ENCODE data around the gene OR1A2.
"Not testable (repeated sequence)": the region's sequence is repeated elsewhere in the genome, so short reads cannot be mapped to it uniquely, and the experiment has no call there.

Gene OR1A2

GRCh38 chr17:3197219-3197618 lies at the start of gene OR1A2:
Gene OR1A2 (plus strand): TSS chr17:3197519. CDS start chr17:3197519, 0 bp downstream.
- DNase-seq (ENCODE audit: low read depth) = no peak

GRCh38 chr17:3157218-3157617 lies 40.1 kb upstream of the OR1A2 start:
- DNase-seq (ENCODE audit: low read depth) = no peak

- DNase-seq (ENCODE audit: low read depth) = no peak
Observed at GRCh38 chr17:3167574-3167973, 29.7 kb upstream of the OR1A2 start.

- DNase-seq (ENCODE audit: low read depth) = no peak
Observed at GRCh38 chr17:3189961-3190360, 7.4 kb upstream of the OR1A2 start.

GRCh38 chr17:3207367-3207766 lies 10.0 kb downstream of the OR1A2 start, which contains the start of gene OR1A1:
Gene OR1A1 (plus strand): TSS chr17:3207667. CDS start chr17:3215621, 7,954 bp downstream.
- no peak for DNase-seq (ENCODE audit: low read depth)

GRCh38 chr17:3208484-3208883 lies 11.2 kb downstream of the OR1A2 start:
- no peak for DNase-seq (ENCODE audit: low read depth)

GRCh38 chr17:3213001-3213400 lies 15.7 kb downstream of the OR1A2 start:
- DNase-seq (ENCODE audit: low read depth) = no peak

GRCh38 chr17:3213587-3213986 lies 16.3 kb downstream of the OR1A2 start:
- DNase-seq (ENCODE audit: low read depth) = no peak

GRCh38 chr17:3219978-3220377 lies 22.7 kb downstream of the OR1A2 start:
- DNase-seq (ENCODE audit: low read depth) = not testable (repeated sequence)

- no peak for DNase-seq (ENCODE audit: low read depth)
Observed at GRCh38 chr17:3221850-3222249, 24.5 kb downstream of the OR1A2 start.

GRCh38 chr17:3222505-3222904 lies 25.2 kb downstream of the OR1A2 start:
- no peak for DNase-seq (ENCODE audit: low read depth)

GRCh38 chr17:3224721-3225352 lies 27.5 kb downstream of the OR1A2 start:
- DNase-seq (ENCODE audit: low read depth) = not testable (repeated sequence)

GRCh38 chr17:3232300-3232699 lies 35.0 kb downstream of the OR1A2 start:
- not testable (repeated sequence) for DNase-seq (ENCODE audit: low read depth)

GRCh38 chr17:3238685-3239084 lies 41.4 kb downstream of the OR1A2 start:
- not testable (repeated sequence) for DNase-seq (ENCODE audit: low read depth)

GRCh38 chr17:3241044-3241443 lies 43.7 kb downstream of the OR1A2 start:
- not testable (repeated sequence) for DNase-seq (ENCODE audit: low read depth)

GRCh38 chr17:3244841-3245240 lies 47.5 kb downstream of the OR1A2 start:
- DNase-seq (ENCODE audit: low read depth) = not testable (repeated sequence)

Data from activated T-cell treated with anti-CD3 and anti-CD28 coated beads for 24 hours (primary cell).